IPS-NIHi11 (cell line): ENCODE data around the gene PM20D2.

Experiments used
- DNase-seq: peaks from one replicate; pipeline ENCODE4 v3.0.0; 2012; ENCODE audit warnings: mixed read lengths, low spot score

PM20D2 gene

GRCh38 chr6:89145091-89145955 is 532 bp upstream of the PM20D2 start:
- peak; percentile 8 for DNase-seq

GRCh38 chr6:89146718-89147700 is 1.2 kb downstream of the PM20D2 start:
- peak; percentile 61 for DNase-seq

- DNase-seq = no peak
Measured at GRCh38 chr6:89148016-89148750, 2.3 kb downstream of the PM20D2 start.

- DNase-seq = no peak
Measured at GRCh38 chr6:89154131-89154530, 8.3 kb downstream of the PM20D2 start.

- no peak for DNase-seq
Measured at GRCh38 chr6:89160331-89161092, 14.7 kb downstream of the PM20D2 start.

GRCh38 chr6:89161326-89162046 is 15.6 kb downstream of the PM20D2 start:
- DNase-seq = peak; percentile 51

GRCh38 chr6:89162047-89162371 is 16.2 kb downstream of the PM20D2 start:
- DNase-seq = no peak

GRCh38 chr6:89172131-89172530 is 26.3 kb downstream of the PM20D2 start:
- no peak for DNase-seq

- no peak for DNase-seq
Measured at GRCh38 chr6:89173634-89174033, 27.8 kb downstream of the PM20D2 start.

GRCh38 chr6:89180112-89180511 is 34.3 kb downstream of the PM20D2 start:
- no peak for DNase-seq

GRCh38 chr6:89180971-89181370 is 35.1 kb downstream of the PM20D2 start:
- DNase-seq = no peak

- no peak for DNase-seq
Measured at GRCh38 chr6:89183294-89183693, 37.4 kb downstream of the PM20D2 start.

- DNase-seq = no peak
Measured at GRCh38 chr6:89184344-89184743, 38.5 kb downstream of the PM20D2 start.

GRCh38 chr6:89186762-89187161 is 40.9 kb downstream of the PM20D2 start:
- DNase-seq = no peak

- DNase-seq = no peak
Measured at GRCh38 chr6:89187504-89187903, 41.6 kb downstream of the PM20D2 start.

- DNase-seq = no peak
Measured at GRCh38 chr6:89190741-89191140, 44.9 kb downstream of the PM20D2 start.

GRCh38 chr6:89194559-89194958 is 48.7 kb downstream of the PM20D2 start:
- DNase-seq = no peak

- no peak for DNase-seq
Measured at GRCh38 chr6:89197141-89197540, 51.3 kb downstream of the PM20D2 start.

- peak; percentile 30 for DNase-seq
Measured at GRCh38 chr6:89198235-89198634, 52.4 kb downstream of the PM20D2 start.

- no peak for DNase-seq
Measured at GRCh38 chr6:89199579-89199978, 53.7 kb downstream of the PM20D2 start.

- no peak for DNase-seq
Measured at GRCh38 chr6:89200706-89201215, 54.9 kb downstream of the PM20D2 start.
